Putamen (tissue), 1 donor: ENCODE measurements around the gene ST3GAL3.
"Not testable (repeated sequence)": the region's sequence is repeated elsewhere in the genome, so short reads cannot be mapped to it uniquely, and the experiment has no call there.

Experiments
- DNase-seq: peaks from one replicate; pipeline ENCODE4 v3.0.0-alpha.2; 2016; ENCODE audit warnings: low spot score

ST3GAL3 gene

DNA sequence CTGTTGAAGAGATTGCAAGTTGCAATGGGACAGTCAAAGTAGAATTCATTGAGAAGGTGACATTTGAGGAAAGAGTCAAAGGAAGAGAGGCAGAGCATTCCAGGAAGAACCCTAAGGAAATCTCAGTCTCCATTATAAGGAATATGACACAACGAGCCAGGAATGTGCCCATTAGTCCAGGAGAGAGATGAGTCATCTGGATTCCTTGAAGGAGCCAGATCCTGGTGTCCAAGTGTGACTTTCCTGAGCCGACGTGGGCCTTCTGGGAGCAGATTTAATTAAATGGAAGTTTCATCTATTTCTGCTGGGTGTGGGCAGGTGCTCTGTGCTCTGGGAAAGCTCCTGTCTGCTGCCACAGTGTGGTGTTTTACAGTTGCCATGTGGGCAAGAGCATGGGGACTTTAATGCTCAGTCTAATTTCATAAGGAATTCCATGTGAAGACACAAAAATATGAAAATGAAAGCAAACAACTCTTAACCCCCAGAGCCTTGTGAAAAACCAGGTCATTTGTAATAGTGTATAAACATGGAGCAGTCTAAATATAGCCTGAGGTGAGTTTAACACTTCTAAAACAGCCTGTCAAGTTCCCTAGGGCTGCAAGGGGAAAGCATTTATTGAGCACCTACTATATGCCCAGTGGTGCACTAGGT, 114.8 kb downstream of the ST3GAL3 start:
- no peak for DNase-seq

DNA sequence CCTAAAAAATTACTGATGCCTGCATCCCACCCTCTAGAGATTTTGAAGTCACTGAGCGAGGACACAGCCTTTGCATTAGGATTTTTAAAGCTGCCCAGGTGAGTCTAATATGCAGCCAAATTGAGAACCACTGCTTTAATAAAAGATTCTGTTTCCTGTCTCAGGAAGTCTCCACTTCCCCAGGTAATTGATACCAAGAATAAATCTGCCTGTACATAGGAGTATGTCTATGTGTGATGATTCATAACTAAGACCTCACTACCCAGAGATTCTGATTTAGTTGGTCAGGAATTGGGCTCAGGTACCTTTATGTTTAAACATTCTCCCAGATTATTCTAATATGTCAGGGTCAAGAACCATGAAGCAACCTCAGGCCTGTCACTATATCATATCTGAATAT, 117.5 kb downstream of the ST3GAL3 start:
- no peak for DNase-seq

DNA sequence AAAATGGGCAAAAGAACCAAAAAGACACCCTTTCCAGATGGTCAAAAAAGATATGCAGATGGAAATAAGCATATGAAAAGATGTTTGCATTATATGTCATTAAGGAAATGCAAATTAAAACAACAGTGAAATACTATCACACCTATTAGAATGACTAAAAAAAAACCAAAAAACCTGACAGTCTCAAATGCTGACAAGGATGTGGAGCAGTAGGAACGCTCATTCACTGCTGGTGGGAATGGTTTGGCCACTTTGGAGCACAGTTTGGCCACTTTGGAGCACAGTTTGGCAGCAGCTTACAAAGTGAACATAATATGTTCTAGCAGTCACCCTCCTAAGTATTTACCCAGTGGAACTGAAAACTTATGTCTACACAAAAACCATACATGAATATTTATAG, 121.2 kb downstream of the ST3GAL3 start:
- no peak for DNase-seq

DNA sequence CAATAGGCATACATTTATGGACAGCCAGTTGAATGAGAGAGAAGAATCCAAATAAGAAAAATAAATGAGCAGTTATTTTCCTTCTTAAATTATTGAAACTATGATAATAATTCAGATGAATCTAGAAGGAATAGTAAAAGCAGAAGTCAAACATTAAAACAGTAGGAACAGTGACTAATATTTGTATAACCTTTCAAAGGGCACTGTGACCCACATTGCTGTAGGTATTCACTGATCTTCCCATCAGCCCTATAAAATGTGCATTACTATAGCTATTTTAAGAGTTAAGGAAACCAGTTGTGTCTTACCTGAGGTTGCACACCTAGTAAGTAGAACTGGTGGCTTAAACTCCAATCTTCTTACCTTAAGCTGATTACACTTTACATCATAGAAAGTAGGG, 123.5 kb downstream of the ST3GAL3 start:
- no peak for DNase-seq

DNA sequence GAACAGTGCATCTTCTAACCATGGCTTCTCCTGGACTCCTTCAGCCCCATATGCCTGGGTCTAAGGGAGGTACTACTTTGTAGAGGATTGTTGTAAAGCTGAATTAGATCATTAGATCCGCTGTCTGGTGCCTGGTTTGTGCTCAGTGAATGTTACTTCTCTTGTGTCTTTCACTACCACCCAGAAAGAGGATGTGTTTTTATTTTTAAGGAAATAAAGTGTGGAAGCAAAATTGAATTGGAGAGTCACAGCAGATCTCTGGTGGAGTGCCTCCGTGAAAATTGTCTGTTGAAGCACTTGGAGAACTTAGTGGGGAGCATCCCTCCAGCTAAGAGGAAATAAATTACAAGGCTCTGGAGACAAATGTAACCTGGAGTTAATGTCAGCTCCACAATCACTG, 124.5 kb downstream of the ST3GAL3 start:
- no peak for DNase-seq

DNA sequence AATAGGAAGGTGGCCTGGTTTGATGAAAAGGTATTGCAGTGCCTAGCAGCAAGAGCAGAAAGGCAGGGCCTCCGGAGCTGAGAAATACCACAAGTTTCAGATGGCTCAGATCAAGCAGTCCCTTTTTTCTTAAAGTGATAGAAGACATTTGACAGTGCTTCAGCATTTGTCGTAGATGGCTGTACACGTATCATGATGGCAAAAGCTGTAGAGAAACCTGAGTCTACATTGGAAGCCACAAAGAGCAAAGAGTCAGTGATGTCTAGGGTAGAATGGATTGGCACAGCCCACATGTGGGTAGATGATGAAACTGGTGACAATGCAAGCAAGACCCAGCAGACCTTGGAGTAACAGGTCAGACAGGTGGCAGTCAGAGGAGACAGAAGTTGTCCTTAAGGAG, 124.9 kb downstream of the ST3GAL3 start:
- no peak for DNase-seq

DNA sequence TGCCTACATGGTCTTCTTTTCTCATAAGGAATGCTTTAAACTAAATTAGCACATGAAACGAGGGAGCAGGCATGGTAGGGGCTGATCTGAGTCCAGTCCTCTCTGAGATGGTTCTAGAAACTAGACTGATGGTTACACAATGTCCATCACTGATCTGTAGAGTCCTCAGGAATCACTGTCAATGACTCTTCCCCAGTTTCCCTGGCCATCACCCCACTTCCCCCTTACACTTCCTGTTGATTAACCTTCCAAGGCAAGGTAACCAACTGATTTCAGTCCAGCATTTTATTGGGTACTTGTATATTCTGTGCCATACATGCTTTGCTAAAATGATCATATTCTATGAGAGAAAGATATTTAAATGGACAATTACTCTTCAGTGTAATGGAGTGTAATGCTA, 125.7 kb downstream of the ST3GAL3 start:
- no peak for DNase-seq

DNA sequence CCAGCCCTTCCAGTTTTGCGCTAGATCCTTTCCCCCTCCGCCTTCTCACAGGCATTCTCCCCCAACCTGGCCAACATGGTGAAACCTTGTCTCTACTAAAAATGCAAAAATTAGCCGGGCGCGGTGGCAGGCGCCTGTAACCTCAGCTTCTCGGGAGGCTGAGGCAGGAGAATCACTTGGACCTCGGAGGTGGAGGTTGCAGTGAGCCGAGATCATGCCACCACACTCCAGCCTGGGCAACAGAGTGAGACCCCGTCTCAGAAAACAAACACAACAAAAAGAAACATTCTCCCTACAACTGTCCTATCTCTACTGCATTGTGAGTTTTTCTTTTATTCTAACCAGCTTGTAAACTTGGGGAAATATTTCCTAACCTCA, 126.6 kb downstream of the ST3GAL3 start:
- not testable (repeated sequence) for DNase-seq

DNA sequence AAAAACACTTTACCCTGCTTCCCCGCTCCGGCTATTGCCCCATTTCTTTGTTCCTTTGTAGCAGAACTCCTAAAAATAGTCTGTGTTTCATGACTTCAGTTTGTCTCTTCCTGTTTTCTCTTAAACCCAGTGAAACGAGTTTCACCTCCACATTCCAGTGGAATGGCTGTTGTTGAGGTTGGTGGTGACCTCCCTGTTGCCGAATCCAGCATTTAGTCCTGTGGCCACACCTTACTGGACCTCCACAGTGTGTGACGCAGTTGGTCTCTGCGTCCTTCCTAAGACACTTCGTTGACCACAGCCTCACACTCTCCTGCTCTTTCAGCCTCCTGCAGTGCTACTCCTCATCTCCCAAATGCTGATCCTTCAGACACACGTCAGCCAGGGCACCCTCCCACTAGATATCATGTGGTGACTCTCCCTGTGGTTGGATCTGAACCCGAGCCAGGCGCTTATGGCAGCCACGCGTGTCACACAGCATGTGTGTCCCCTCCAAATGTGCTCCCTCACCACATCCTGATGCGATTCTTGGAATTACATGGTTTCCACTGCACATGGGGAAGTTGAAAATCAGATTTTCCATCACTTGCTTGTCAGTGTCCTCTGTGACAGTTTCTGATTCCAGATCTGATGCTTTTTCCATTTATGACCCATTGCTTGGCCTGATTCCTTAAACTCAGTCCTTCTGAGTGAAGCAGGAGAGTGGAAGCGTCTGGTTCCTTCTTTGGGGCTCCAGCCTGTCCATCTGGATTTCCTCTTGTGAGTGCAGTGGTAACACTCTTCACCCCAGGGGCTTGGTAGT, 127.1 kb downstream of the ST3GAL3 start:
- DNase-seq: no peak

DNA sequence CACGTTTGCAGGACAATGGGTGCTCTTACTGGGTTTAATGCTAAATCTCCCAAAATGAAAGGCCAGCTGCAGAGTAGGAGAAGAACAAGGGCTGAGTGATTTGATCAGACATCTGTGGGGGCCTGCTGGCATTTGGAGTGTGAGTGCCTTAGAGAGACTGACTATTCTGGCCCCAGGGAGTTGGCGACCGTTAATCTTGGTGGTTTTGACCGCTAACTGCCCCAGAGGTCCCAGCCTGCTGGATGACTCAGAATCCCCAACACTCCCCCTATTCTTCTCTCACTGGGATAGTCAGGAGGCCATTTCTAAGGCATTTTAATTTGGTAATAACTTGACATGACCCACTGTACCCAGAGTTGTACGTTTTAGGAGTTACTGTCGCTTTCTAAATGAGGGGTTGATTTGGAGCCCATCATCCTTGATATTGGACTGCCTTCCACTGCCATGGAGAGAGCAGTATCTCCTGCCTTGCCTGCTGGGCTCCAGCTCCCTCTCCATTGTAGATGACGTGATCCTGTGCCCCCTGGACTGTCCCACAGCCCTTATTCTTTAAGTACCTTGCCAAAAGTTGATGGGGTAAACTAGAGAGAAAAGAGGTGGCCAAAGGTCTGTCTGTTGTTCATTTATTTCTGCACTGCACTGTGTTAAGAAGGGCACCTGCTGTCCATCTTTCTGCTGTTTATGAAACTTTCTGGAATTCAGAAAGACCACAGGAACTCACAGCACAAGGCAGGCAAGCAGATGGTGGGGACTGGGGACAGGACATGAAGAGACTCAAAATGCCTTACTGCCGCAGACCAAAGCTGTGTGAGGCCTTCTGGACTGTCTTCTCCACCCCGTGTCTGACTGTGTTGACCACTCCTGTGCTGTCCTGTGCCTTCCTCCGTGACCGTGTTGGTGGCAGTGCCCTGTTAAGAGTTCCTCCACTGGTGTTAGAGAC, 128.0 kb downstream of the ST3GAL3 start:
- DNase-seq: no peak

DNA sequence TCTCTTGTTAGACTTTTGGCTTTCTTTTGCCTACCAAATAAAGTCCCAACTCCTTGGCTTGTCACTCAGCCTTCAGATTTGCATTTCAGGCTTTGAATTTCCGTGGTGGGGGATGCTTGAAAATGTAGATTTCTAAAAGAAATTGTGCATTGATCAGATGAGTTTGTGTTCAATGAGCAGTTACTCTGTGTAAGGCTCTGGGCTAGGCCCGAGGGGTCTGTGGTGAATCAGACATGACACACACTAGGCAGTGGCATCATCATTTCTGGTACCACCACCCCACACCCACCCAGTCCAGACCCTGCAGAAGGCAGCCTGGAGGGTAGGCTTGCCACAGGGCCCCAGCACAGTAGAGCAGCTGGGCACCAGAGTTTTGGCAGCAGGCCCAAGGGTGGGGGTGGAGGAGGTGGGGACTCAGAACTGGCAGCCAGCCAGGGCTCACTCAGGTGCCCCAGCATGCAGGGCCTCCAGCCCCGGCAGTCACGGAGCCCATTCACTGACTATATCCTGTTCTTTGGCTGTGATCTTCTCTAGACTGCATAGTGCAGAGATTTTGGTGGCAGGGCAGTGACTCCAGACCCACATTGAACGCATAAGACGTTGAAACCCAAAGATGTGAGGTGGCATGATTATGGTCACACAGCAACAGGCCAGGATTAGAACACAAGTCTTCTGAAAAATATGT, 129.1 kb downstream of the ST3GAL3 start:
- DNase-seq: no peak

DNA sequence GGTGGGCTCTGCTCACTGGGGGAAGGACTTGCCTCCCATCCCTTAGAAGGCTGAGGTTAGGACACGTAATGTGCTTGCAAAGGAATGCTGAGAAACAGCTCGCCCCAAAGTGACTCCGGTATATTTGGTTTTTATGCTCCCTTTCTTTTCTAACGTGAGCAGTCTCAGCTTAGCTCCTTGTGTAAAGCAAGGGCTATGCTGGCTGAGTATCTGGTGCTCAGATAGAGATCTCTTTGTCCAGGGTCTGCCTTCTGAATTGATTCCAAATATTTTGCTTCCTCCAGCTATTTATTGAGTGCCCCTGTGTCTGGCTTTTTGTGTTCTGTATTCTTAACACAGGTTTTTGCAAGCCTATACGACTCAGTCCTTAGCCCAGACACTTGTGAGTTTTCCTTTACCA, 131.7 kb downstream of the ST3GAL3 start:
- no peak for DNase-seq

DNA sequence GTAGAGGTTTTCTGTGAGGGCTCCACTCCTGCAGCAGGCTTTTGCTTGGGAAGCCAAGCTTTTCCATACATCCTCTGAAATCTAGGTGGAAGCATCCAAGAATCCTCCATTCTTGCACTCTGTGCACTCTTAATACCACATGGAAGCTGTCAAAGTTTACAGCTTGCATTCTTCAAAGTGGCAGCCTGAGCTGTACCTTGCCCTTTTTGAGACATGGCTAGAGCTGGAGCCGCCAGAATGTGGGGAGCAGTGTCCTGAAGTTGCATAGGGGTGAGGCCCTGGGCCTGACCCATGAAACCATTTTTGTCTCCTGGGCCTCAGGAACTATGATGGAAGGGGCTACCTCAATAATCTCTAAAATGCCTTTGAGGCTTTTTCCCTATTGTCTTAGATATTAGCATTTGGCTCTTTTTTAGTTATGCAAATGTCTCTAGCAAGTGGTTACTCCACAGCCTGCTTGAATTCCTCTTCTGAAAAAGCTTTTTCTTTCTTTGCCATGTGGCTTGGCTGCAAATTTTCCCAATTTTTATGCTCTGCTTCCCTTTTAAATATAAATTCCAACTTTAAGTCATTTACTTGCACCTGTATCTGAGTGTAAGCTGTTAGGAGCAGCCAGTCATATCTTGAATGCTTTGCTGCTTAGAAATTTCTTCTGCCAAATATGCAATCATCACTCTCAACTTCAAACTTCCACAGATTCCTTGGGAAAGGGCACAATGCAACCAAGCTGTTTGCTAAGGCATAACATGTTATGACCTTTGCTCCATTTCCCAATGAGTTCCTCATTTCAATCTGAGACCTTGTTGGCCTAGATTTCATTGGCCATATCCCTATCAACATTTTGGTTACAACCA, 134.2 kb downstream of the ST3GAL3 start:
- DNase-seq: no peak

DNA sequence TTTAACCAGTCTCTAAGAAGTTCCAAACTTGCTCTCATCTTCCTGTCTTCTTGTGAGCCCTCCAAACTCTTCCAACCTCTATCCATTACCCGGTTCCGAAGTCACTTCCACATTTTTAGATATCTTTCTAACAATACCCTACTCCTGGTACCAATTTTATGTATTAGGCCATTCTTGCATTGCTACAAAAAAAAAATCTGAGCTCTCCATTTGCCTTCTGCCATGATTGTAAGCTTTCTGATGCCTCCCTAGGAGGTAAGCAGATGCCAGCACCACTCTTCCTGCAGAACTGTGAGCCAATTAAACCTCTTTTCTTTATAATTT, 134.8 kb downstream of the ST3GAL3 start:
- DNase-seq: no peak

DNA sequence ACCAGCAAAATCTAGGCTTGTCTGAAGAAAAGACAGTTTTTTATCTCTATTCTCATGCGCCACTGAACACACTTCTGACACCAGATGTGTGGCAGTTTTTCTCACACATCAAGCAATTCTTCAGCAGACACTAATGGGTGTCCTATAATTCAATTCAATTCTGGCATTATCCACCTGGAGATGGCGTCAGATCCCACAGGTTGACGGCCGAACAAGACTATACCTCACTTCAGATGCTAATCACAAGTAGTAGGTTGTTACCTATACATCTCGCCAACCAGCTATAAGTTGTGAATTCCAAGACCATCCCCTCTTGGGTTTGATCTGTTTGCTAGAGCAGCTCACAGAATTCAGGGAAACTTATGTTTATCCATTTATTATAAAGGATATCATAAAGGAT, 136.3 kb downstream of the ST3GAL3 start:
- no peak for DNase-seq

DNA sequence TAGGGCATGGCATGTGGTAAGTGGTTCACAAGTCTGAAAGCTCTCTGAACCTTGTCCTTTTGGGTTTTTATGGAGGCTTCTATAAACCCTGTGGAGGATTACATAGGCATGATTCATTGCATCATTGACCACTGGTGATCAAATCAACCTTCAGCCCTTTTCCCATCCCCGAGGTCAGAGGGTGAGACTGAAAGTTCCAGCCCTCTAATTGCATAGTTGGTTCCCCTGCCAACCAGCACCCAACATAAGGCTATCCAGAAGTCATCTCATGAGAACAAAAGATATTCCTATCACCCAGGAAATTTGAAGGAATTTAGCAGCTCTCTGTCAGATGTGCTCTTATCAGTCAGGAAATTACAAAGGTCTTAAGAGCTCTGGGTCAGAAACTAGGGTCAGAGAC, 136.8 kb downstream of the ST3GAL3 start:
- no peak for DNase-seq

DNA sequence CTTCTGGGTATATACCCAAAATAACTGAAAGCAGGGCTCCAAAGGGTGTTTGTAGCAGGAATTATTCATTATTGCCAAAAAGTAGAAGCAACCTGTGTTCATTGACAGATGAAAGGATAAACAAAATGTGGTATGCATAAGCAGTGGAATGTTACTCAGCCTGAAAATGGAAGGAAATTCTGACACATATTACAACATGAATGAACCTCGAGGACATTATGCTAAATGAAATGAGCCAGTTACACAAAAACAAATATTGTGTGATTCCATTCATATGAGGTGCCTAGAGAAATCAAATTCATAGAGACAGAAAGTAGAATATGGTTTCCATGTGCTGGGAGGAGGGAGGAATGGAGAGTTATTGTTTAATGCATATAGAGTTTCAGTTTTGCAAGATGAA, 140.0 kb downstream of the ST3GAL3 start:
- DNase-seq: no peak

DNA sequence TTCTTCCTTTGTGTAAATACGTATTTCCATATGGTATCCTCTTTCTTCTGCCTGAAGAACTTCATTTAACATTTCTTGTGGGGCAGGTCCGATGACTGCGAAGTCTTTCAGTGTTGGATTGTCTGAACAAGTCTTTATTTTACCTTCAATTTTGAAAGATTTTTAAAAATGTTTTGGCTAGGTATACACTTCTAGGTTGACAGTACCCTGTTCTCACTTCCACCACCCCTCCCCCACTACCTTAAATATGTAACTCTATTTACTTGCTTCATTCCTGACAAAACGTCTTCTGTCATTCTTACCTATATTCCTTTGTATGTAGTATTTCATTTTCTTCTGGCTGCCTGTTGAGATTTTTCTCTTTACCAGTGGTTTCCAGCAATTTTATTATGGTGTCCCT, 140.5 kb downstream of the ST3GAL3 start:
- DNase-seq: no peak

DNA sequence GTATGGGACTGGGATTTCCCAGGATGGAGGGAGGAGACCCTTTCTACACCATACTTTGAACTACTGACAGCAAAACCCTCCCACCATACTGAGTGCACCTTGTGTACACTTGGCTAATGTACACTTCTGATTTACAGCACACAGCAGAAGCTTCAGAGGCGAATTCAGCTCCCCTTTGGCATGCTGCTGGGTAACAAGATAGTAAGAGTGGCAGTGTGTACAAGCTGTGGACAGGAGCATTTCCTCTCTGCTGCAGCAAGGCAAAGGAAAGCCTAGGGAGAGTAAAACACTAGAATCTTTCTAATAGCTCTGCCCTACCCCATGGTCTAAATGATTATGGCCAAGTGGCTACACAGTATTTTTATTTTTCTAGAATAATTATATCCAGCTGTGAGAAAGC, 142.3 kb downstream of the ST3GAL3 start:
- no peak for DNase-seq

DNA sequence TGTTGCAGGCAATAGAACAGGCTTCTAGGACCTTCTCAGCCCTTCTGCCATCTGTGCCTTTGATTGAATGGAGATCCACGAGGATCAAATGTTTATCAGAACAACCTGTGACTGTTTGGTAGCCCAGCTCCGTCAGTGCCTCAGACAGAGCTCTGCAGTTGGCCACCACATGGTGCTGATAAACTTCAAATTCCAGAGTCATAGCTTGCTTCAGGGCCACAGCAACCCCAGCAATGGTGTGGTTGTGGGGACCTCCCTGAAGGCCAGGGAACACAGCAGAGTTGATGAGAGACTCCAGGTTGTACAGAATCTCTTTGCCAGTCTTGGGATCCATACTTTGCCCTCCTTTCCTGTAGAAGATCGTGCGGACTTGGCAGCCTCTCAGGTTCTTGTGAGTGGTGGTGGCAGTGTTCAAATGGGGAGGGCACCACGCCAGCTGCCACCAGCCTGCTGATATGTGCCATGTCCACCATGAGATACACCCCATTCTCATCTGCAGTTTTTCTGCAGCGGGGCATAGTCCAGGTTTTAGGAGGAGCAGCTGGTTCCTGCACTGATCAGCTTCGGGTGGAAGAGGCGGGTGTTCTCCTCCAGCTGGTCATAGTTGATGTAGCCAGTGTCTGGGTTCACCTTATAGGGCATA, 143.4 kb downstream of the ST3GAL3 start:
- DNase-seq: no peak
